Adrenal gland (tissue), 5 donors: ENCODE measurements around the gene SGMS1.

Experiments used
- CTCF ChIP-seq, 6 experiments: fragments of 450-650 bp in 4 of 6; fragments of 200-600 bp in 2 of 6; sonication (generic) in 1 of 6; IDR thresholded peaks; 1 replicate in 5 of 6; 2 replicates in 1 of 6; pipeline versions ENCODE4 v1.5.1 to v1.8.0; 2016 to 2021; ENCODE audit warnings: antibody characterized with exemption in 6 of 6, mild to moderate bottlenecking in 2 of 6, moderate library complexity in 1 of 6
- POLR2A ChIP-seq, 2 donors: fragments of 450-650 bp; IDR thresholded peaks; one replicate each; pipeline ENCODE4 v1.6.1; 2017; ENCODE audit warnings: antibody characterized with exemption in 2 of 2, mild to moderate bottlenecking in 2 of 2, moderate library complexity in 1 of 2
- donor health status: DM: no; HTN: no; CAD: no.

- TF ChIP-seq CTCF (IDR thresholded peaks at IDR 0.05) (no peak), POLR2A (IDR thresholded peaks at IDR 0.05) (no peak)
Measured at GRCh38 chr10:50498465-50498864, 125.3 kb downstream of the SGMS1 start.
